Astrocyte (in vitro differentiated cells and primary cell): ENCODE data around the gene TRPV6. TPM values are rescaled to one million over a fixed set of nuclear protein-coding genes. Genes with fewer than 3 reads are reported as not detected.

Experiments
- DNase-seq: peaks from one replicate; pipeline ENCODE4 v3.0.0-alpha.2; 2010; ENCODE audit warnings: low read depth
- FAIRE-seq: peaks from 2 replicates; lab custom pipeline; 2011; peaks lifted over from hg19 to GRCh38; lab: Jason Lieb, UNC
- H2AFZ ChIP-seq: 2 replicates; pipeline ENCODE4 v1.6.0; 2012; ENCODE audit warnings: low read depth, low read length, inconsistent platforms
- H3K27ac ChIP-seq: 2 replicates; pipeline ENCODE4 v1.5.1; 2011; ENCODE audit warnings: low read depth, low read length, inconsistent platforms
- H3K27me3 ChIP-seq: 2 replicates; pipeline ENCODE4 v1.6.0; 2011; ENCODE audit warnings: low read length, inconsistent platforms; ENCODE audit not compliant: insufficient read depth
- H3K36me3 ChIP-seq: 2 replicates; pipeline ENCODE4 v1.5.1; 2011; ENCODE audit warnings: low read length, inconsistent platforms; ENCODE audit not compliant: insufficient read depth
- H3K4me1 ChIP-seq: 2 replicates; pipeline ENCODE4 v1.5.1; 2011; ENCODE audit warnings: low read length, inconsistent platforms; ENCODE audit not compliant: insufficient read depth
- H3K4me2 ChIP-seq: 2 replicates; pipeline ENCODE4 v1.6.0; 2012; ENCODE audit warnings: low read length, inconsistent platforms
- H3K4me3 ChIP-seq: 2 replicates; pipeline ENCODE4 v1.5.1; 2011; ENCODE audit warnings: low read depth, mild to moderate bottlenecking, low read length, inconsistent platforms; ENCODE audit not compliant: insufficient read depth
- H3K79me2 ChIP-seq: 2 replicates; pipeline ENCODE4 v1.6.0; 2012; ENCODE audit warnings: mild to moderate bottlenecking, low read length, inconsistent platforms; ENCODE audit not compliant: insufficient read depth
- H3K9ac ChIP-seq: 2 replicates; pipeline ENCODE4 v1.6.0; 2012; ENCODE audit warnings: mild to moderate bottlenecking, low read length, inconsistent platforms
- H3K9me3 ChIP-seq: 2 replicates; pipeline ENCODE4 v1.5.1; 2012; ENCODE audit warnings: low read depth, mild to moderate bottlenecking, low read length, inconsistent platforms; ENCODE audit not compliant: insufficient read depth
- H4K20me1 ChIP-seq: 2 replicates; pipeline ENCODE4 v1.6.0; 2012; ENCODE audit warnings: low read length, inconsistent platforms; ENCODE audit not compliant: insufficient read depth
- H3K27ac Mint-ChIP-seq: one replicate; pipeline ENCODE4 v1.8.0; 2021; ENCODE audit warnings: mild to moderate bottlenecking, mixed read lengths; ENCODE audit not compliant: unreplicated experiment
- H3K27me3 Mint-ChIP-seq: one replicate; pipeline ENCODE4 v1.8.0; 2021; ENCODE audit warnings: low read depth, mixed read lengths; ENCODE audit not compliant: unreplicated experiment
- H3K36me3 Mint-ChIP-seq: one replicate; pipeline ENCODE4 v1.8.0; 2021; ENCODE audit warnings: low read depth, mixed read lengths; ENCODE audit not compliant: unreplicated experiment
- H3K4me1 Mint-ChIP-seq: one replicate; pipeline ENCODE4 v1.8.0; 2021; ENCODE audit warnings: low read depth, mixed read lengths; ENCODE audit not compliant: unreplicated experiment
- H3K4me3 Mint-ChIP-seq: one replicate; pipeline ENCODE4 v1.8.0; 2021; ENCODE audit warnings: mild to moderate bottlenecking, moderate library complexity, mixed read lengths; ENCODE audit not compliant: unreplicated experiment
- H3K9me3 Mint-ChIP-seq: one replicate; pipeline ENCODE4 v1.8.0; 2021; ENCODE audit warnings: mild to moderate bottlenecking, mixed read lengths; ENCODE audit not compliant: unreplicated experiment
- CTCF ChIP-seq: IDR thresholded peaks from 2 replicates; pipeline ENCODE4 v1.5.1; 2011; ENCODE audit warnings: low read depth, mild to moderate bottlenecking, inconsistent platforms, low read length, moderate library complexity; ENCODE audit not compliant: insufficient read depth
- EZH2 ChIP-seq: IDR thresholded peaks from 2 replicates; pipeline ENCODE4 v1.6.1; 2012; ENCODE audit warnings: mild to moderate bottlenecking, low read length, inconsistent platforms; ENCODE audit not compliant: insufficient read depth
- total RNA-seq: library from RNA; stranded (reverse); gene quantifications from 2 replicates; pipeline ENCODE4 v1.2.1, GENCODE V29; 2021

Gene TRPV6
- total RNA-seq, 1 donor from 2014 or later: 0.14 TPM

DNA sequence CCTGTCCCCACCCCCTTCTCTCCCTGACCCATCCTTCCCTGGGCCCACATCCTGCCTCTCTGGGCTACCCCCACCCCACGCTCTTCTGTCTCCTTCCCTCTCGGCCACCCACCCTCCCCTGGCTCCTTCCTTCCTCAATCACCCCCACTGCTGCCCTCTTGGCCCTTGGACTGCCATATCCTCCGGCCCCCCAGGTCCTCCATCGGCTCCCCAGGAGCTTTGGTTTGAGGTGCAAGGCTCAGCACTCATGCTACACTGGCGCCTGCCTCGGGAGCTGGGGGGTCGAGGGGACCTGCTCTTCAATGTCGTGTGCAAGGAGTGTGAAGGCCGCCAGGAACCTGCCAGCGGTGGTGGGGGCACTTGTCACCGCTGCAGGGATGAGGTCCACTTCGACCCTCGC is 19.8 kb downstream of the TRPV6 start:
- Histone ChIP-seq H3K9me3 (no peaks in the 10 kb centered on the region), H3K4me3 (no peak overlapping the region), H3K4me1 (no peaks in the 10 kb centered on the region), H3K27ac (no peak overlapping the region), H3K79me2 (no peaks in the 10 kb centered on the region), H3K27me3 (no peaks in the 10 kb centered on the region), H3K4me2 (no peak overlapping the region), H3K9ac (no peak overlapping the region), H3K36me3 (no peaks in the 10 kb centered on the region), H4K20me1 (no peaks in the 10 kb centered on the region), H2AFZ (no peak overlapping the region)
- Mint-ChIP-seq H3K27me3 (peaks cover 23% of the 10 kb centered on the region), H3K4me1 (no peaks in the 10 kb centered on the region), H3K4me3 (no peak overlapping the region), H3K27ac (no peak overlapping the region), H3K9me3 (no peaks in the 10 kb centered on the region), H3K36me3 (no peaks in the 10 kb centered on the region)
- DNase-seq (no peak), FAIRE-seq (no peak)
- TF ChIP-seq EZH2 (no peak), CTCF (no peak)

DNA sequence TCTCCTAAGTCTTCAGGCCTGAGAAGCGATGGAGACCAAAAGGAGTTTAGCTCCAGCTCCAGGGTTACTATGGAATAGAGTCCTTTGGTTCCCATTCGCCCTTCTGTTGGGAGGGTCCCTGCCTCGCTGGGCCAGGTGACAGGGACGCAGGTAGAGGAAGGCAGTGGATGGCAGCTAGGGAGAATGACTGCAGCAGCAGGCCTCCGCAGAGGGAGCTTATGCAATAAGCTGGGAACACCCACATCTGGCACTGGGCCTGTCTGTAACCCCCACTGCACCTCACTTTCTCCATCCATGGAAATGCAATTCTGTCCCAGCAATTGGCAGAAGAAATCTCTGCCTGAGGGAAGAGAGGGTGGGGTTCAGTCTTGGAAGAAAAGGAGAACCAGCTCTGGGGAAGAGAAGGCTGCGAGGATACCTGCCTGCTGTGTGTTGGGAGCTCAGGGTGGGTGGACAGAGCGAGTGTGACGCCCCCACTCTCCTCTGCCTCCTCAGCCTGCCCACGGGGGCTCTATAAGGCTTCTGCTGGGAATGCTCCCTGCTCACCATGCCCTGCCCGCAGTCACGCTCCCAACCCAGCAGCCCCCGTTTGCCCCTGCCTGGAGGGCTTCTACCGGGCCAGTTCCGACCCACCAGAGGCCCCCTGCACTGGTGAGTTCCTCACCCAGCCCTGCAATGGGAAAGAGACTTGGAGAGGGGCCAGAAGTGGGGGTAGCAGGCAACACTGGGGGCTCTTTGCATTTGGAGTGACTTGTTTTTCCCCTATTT is 20.4 kb downstream of the TRPV6 start:
- DNase-seq: no peak
- Mint-ChIP-seq H3K4me1 (no peaks in the 10 kb centered on the region), H3K27me3 (peaks cover 23% of the 10 kb centered on the region), H3K27ac (no peak overlapping the region), H3K9me3 (no peaks in the 10 kb centered on the region), H3K4me3 (no peak overlapping the region), H3K36me3 (no peaks in the 10 kb centered on the region)
- Histone ChIP-seq H3K4me3 (no peak overlapping the region), H3K4me1 (no peaks in the 10 kb centered on the region), H3K27ac (no peak overlapping the region), H2AFZ (no peak overlapping the region), H3K9ac (no peak overlapping the region), H4K20me1 (no peaks in the 10 kb centered on the region), H3K9me3 (no peaks in the 10 kb centered on the region), H3K36me3 (no peaks in the 10 kb centered on the region), H3K27me3 (no peaks in the 10 kb centered on the region), H3K79me2 (no peaks in the 10 kb centered on the region), H3K4me2 (no peak overlapping the region)
- FAIRE-seq: no peak
- TF ChIP-seq EZH2 (no peak), CTCF (no peak)
